ENCODE results near the gene PAK5.
"Not testable (repeated sequence)": the region's sequence is repeated elsewhere in the genome, so short reads cannot be mapped to it uniquely, and the experiment has no call there.

The PAK5 gene

DNA sequence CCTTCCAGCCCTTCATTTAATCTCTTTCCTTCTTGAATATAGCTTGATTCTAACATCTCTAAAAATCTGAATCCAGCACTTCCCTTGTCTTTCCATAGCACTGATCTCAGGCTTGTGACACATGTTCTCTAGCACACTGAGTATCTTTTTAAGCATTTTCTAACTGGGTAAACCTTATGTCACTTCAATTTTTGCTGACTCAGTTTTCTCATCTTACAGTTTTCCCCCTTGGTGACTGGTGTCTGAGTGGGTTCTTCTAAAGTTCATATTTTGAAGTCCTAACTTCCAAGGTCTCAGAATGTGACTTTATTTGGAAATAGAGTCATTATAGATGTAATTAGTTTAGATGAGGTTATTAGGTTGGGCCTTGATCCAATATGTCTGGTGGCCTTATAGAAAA, 153.9 kb downstream of the PAK5 start:
- no peak for DNase-seq (ENCODE audit: low spot score)

DNA sequence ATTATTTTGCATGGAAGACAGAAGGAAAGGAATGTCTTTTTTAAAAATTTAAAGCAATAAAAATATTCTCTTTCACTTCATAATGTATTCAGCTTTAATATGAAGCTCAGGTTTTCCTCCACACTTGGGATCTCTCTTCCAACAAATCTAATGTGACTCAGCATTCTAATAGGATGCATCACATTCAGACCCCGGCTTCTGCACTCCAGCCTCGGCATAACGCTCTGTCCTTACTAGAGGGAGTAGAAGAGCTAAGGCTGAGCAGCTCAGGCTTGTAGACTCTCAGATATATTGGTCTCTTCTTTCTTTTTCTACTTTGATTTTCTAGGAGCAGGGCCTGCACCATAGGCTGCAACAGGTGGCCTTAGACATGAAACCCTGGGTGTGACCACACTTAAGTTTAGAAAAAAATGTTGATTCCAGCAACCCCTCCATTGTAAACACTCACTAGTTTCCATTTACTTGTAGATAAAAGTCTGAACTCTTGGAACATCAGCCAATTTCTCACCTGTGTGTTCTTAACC, 161.7 kb downstream of the PAK5 start:
- DNase-seq (ENCODE audit: low spot score), result no peak

DNA sequence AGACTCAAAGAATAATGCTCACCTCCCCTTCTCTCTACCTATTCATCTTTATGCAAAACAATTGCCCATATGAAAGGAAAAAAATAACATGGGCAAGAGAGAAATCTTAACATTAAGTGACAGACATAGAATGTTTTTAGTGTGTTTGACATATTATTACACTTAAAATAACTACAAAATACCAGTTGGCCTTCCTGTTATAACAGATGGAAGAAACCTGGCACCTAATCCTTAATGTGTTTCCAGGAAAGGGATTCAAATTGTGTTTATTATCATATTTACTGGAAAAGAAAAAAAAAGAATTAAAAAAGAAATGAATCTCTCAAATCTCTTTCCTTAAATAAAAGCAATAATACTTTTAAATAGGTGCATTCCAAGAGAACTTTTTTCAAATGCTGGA, 165.9 kb downstream of the PAK5 start:
- DNase-seq (ENCODE audit: low spot score), result no peak

DNA sequence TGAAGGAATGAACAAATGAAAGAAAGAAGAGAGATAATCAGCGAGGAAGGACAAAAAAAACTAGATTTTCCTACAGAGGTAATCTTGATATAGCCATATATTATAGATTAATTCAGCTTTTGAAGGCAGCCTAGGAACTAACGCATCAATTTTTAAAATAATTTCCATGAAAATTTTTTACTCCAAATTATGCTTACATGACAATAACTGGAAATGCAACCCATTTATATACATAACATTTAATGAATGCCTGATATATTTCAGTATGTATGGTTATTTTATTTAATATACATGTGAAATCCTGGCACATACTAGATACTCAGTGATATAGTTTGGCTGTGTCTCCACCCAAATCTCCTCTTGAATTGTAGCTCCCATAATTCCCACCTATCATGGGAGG, 166.8 kb downstream of the PAK5 start:
- no peak for DNase-seq (ENCODE audit: low spot score)

DNA sequence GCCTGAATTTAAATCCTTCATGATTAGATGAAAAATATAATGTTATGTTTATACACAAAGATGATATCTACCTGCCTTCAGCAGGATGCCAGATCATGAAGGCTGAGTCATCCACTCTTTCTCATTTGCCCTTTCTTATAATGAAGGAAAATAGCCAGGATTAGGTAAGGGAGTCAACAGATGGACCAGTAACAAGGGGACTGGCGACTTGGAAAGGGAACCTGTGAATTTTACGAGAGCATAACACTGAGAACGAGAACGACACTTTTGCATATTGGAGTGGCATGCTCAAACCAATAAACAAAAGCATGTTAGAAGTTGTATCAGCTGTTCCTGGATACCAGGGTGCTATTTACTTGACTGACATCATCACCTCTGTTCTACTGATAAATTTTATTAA, 170.5 kb downstream of the PAK5 start:
- no peak for DNase-seq (ENCODE audit: low spot score)

DNA sequence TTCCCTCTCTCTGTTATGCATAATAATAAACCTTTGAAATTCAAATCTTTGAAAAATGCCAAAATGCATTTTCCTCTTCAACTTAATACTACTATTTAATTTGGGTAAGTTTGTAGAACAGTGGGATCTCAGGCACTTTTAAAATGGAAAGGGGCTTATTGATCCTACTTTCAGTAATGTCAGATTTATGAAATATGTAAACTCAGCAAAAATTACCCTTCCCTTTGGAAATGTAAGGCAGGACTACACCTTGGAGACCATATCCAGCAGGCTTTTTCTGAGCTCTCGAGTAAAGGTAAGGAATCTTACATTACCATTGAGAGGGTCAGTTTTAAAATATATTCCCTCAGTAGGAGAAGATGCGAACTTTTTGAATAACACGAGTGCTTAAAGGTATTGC, 175.5 kb downstream of the PAK5 start:
- no peak for DNase-seq (ENCODE audit: low spot score)

DNA sequence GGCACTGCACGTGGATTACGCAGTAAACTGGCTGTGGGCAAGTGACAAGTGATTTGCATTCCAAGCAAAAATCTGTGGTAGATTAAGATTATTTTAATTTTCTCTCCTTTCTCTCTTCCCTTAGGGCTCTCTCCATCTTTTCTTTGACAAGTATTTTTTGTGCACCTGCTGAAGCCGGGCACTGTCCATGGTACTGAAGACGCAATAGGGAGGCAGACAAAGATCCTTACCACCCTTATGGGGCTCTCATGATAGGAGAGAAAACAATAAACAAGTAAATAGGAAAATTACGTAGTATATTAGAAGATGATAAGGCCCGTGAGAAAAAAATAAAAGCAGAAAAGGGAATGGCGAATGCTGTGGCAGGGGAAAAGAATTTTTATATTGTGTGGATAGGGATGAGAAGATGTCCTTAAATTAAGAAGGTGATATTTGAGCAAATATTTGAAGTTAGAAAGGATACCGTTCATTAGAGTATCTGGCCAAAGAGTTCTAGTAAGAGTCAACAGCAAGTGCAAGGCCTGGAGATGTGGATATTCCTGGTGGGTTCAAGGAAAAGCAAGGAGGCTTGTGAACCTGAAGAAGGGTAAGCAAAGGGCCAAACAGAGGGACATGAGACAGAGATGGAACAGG, 178.5 kb downstream of the PAK5 start:
- DNase-seq (ENCODE audit: low spot score), result peak; percentile 59

DNA sequence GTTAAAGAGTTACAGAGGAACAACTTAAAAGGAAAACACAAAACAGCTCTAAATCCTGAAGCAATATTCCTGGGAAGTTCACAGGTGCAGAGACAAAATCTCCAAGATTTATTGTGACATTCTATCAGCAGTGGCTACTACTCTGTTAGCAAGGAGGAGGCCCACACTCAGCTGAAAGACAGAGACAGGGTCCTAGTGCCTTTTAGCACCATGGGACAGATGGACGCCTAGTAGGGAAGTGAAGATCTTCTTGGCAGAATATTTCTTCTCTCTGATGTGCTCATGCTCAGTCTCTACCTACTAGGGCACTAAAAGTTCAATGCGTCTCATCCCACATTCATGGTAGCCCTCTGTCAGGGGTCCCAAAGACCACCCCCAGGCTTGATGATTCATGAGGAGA, 191.1 kb downstream of the PAK5 start:
- DNase-seq (ENCODE audit: low spot score), result no peak

DNA sequence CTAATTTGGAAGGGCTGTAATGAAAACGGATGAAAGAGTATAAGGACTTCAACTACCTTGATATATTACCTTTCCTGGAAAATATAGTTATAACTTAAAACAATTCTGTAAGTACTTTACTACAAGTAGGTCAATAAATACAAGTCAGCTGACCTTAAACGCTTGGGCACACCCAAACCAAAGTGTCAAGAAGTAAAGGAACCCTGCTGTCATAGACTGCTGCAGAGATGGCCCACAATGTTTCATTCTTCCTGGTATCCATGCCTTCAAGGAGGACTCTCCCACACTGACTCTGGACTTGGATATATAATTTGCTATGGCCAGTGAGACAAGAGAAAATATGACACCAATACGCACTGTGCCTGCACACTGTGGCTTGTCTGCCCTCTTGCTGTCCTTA, 192.5 kb downstream of the PAK5 start:
- DNase-seq (ENCODE audit: low spot score), result no peak

DNA sequence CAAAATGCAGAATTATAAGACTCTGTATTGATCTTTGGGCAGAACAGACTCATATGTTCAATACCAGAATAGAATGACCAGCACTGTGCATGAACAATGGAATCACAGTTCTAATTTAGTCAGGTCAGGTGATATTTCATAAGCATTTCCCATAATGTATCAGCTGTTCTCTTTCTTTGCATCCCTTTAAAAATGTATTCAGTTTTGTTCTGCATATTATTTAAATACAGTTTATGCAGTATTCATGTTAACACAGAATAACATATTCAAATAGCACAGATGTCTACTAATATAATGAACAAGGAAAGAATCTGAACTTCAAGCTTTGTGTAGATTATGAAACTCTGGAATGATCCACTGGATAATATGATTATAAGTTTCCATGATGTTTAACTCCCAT, 196.0 kb downstream of the PAK5 start:
- DNase-seq (ENCODE audit: low spot score), result no peak

DNA sequence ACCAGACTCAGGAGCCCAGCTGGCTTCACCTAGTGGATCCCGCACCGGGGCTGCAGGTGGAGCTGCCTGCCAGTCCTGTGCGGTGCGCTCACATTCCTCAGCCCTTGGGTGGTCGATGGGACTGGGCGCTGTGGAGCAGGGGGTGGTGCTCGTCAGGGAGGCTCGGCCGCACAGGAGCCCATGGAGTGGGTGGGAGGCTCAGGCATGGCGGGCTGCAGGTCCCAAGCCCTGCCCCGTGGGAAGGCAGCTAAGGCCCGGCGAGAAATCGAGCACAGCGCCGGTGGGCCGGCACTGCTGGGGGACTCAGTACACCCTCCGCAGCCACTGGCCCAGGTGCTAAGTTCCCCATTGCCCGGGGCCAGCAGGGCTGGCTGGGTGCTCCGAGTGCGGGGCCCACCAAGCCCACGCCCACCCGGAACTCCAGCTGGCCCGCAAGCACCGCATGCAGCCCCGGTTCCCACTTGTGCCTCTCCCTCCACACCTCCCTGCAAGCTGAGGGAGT, 197.3 kb downstream of the PAK5 start:
- DNase-seq (ENCODE audit: low spot score), result not testable (repeated sequence)

DNA sequence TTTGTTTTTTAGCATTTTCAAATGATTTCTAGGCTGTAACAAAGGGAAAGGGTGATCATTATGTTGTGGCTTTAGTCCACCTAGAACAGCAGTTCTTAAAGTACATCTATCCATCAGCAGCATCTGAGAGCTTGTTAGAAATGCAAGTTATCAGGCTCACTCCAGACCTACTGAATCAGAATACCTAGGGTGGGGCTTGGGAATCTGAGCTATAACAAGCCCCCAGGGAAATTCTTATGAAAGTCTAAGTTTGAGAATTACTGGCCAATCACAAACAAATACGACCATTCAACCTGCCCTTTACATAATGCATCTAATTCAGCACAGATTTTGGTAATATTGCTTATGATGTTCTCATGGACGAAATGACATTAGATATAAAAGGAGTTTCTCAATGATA, 201.0 kb downstream of the PAK5 start:
- no peak for DNase-seq (ENCODE audit: low spot score)

DNA sequence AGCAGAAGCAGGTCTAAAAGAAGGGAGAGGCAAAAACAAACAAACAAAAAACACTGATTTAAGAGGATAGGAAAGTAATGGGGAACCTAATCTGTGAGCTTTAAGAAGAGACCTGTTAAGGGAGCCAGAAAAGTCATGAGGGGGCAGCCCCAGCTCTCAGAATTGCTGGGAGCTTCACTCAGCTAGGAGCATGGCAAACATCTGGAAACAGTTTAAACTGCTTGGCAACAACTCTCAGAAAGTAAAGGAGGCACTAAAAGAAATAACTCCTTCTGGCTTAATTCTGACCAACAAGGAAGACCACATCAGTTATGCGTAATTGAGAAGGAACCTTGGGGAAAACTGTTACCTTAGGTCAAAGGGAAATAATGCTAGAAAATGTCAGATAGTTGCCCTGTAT, 203.1 kb downstream of the PAK5 start:
- no peak for DNase-seq (ENCODE audit: low spot score)

DNA sequence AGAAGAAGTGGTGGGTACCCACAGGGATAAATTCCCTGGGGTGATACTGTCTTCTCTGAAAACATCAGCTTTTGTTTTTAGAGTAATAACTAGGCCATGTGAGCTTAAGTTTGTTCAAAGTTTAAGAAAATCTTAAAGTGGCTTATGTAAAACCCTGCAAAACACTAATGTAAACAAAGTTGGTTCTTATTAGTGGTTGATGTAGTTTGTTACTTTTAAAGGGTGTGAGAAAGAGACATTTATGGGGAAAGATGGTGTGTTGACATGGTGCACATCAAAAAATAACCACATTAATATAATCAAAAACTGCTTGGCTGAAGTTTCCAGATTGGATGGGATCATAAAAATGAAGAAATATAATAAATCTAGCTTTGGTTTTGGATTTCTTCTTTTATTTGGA, 204.5 kb downstream of the PAK5 start:
- DNase-seq (ENCODE audit: low spot score), result no peak

DNA sequence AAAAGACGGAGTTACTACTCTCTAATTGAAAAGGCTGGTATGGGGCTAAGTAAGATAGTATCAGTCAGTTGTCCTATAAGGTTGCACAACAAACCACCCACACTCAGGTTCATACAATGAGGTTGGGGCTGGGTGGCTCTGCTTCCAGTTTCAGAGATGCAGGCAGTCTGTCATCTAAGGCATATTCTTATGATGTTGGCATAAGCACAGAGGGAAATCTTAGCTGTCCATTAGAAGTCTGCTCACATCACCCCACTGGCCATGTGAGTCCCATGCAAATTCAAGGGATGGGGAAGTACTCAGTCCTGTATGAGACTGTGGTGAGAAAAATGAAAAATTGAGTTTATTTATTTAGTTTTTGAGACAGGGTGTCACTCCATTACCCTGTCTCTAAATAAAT, 205.9 kb downstream of the PAK5 start:
- no peak for DNase-seq (ENCODE audit: low spot score)

DNA sequence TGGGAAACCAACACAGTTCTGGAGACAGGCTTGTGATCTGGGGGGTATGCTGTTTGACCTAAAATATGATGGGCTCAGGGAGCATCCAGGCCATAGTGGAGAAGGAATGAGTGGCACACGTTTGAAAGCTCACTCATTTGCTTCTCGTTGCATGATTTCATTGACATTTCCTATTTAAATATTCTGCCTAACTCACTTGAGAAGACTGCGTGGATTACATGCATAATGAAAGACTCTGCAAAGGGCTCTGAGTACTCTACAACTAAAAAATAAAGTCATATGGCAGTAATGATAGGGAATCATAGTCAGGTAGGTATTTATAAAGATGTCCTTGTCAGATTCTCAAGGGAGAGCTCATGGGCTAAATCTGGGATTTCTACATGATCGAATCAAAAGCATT, 206.6 kb downstream of the PAK5 start:
- DNase-seq (ENCODE audit: low spot score), result no peak

DNA sequence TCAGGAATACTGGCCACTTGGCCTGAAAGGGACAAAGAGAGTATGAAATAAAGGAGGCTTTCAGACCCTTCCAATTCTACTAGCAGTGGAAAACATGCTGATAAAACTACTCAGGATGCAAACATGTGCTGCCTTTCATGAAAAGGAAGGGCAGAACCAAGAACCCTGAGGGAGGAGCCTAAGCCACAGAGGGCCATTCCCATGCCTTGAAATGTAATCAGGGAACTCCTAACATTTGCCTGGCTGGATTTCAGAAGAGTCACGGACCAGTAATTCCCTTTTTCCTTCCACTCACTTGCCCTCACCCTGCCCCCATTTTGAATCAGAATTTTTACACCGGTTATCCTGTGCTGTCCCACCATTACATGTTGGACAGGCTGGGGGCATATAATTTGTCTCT, 208.3 kb downstream of the PAK5 start:
- no peak for DNase-seq (ENCODE audit: low spot score)

DNA sequence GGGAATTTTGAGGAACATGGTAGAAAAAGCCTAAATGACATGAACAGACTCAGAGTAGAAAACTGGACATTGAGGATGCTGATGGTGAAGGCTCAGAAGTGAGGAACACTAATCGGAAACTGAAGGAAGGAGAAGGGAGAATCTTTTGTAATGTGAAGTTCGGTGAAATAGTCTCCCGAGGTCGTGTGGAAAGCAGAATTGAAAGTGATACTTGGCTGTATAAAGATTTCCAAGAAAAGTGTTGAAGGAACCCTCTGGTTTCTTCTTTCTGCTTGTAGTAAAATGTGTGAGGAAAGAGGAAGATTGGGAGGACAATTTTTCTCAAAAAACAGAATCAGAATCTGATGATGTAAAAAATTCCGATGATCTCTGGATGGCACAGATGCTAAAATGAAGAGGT, 209.0 kb downstream of the PAK5 start:
- no peak for DNase-seq (ENCODE audit: low spot score)

DNA sequence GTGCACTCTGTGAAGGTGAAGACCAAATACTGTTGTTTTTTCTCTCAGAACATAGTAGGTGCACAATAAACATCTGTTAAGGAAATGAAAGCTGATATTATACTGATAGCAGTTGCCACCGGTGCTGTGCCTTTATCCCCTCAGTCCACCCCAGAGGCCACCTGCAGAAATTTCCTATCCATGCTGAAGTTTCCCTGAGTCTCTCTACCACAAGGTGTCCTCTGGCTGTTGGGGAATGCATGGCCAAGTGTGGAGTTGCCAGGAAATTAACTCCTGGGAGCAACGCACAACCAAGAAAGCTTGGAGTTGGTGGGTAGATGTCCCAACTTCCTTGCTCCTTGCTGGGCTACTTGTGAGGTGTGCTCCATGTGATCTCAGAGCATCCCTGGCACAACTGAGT, 210.3 kb downstream of the PAK5 start:
- no peak for DNase-seq (ENCODE audit: low spot score)

DNA sequence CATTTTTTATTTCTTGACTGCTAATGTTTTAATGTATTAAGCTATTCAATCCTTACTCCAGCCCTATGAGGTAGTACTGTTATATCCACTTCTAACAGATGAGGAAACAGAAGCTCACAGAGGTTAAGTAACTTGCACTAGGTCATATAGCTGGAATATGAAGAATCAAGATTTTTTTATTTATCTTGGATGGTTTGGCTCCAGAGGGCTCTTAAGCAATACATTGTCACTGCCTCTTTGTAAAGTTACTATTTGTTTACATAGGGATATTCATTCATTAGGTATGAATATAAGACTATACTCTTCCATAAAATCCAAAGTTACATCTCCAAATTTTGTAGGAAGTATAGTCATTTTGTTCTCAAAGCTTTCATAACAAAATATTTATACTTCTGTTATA, 210.7 kb downstream of the PAK5 start:
- DNase-seq (ENCODE audit: low spot score), result no peak

DNA sequence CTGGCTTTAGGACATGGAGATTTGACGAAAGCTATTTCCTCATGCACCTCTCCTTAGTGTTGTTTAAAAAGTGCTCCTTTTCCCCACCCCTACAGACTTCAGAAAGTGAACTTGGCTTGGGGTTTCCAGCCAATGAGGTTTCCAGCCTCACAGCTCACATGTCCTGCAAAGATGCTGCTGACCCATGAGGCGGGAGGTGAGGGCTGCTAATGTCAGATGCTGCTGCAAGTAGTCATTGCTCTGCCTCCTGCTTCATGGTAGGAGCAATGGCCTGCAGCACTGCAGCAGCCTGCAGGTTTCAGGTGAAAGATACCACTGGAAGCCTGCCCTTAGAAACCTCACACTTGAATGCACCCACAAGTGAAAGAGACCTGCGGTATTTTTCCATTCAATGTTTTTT, 211.7 kb downstream of the PAK5 start:
- DNase-seq (ENCODE audit: low spot score), result no peak

DNA sequence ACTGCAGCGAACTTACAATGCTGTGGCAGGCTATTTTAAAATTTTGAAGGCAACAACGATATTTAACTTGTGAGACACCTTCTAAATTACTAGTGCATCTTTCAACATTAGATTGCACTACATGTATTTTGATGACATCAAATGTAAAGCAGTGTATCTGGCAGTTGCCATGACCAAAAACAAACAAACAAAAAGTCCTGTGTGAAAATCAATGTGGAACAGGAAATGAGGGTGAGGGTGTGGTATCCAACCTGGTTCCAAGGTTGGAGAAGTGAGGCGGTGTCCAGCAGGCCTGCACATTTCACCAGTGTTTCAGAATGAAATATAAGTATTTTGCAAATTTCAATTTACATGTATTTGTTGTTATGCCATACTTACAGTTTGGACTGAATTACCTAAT, 212.5 kb downstream of the PAK5 start:
- no peak for DNase-seq (ENCODE audit: low spot score)

DNA sequence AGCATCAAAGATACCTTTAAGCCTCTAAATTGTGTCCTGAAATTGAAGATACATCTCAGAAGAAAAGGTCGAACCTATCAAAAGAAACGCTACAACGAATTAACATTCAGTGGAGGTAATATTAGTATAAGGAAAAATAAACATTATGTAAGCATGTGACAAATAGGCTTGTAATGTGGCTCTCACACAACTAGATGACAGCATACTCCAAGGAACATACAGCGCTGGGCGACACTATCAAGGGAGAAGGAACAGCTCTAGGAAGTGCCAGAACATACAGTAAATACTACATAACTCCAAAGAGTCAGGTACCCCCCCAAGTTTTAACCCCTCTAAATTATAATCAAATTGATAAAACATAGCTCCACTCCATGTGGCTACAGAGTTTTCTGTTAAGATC, 220.9 kb downstream of the PAK5 start:
- no peak for DNase-seq (ENCODE audit: low spot score)

DNA sequence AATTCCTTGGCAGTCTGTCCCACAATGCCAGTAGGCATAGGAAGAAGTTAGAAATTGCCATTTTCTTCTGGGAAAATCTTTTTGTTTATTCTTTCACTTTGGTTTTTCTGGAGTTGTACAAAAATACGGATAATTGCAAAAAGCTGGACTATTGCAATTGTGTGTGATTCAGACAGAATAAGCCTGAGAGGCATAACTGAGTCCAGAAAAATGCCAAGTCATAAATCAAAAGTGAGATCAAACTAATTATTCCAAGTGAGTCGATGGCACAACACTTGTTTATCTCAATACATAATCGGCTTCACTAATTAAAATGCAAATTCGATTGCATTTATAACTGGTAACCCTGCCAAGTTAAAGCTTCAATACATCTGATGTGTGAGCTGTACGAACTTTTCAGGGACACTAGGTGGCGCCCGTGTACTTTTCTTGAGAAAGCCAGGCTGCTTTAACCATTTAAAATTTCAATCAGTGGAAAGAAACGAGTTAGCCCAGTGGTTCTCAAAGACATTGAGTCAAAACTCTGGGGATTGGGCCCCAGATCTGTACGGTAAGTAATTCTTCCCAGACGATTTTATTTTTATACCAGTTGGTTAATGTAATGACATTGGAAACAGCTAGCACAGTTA, 221.9 kb downstream of the PAK5 start:
- DNase-seq (ENCODE audit: low spot score), result peak; percentile 66

Measured in ecto neural progenitor cell (in vitro differentiated cells).